ENCODE results near the gene GDA. TPM values are rescaled to one million over a fixed set of nuclear protein-coding genes. Genes with fewer than 3 reads are reported as not detected.

GDA gene
- total RNA-seq, 2 donors from 2014 or later = not detected

DNA sequence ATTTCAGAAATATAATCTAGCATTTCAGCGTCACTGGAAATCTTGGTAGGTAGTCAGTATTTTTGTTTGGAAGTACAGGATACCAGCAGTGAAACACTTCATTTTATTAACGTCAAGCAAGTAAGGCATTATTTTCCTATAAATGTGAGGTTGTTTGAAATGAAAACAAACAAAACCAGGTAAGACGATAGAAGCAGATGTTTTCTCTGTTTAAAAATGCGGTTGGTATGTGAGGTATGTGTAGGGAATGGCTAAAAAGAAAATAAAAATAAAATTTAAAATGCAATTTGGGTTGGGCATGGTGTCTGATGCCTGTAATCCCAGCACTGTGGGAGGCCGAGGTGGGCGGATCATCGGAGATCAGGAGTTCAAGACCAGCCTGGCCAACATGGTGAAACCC lies 16.1 kb downstream of the GDA start:
- H3K27me3 Mint-ChIP-seq = peaks cover 9% of the 10 kb centered on the region
- ATAC-seq (replicated peaks) = no peak
- no peak overlapping the region for H3K27ac Mint-ChIP-seq
- H3K9me3 Mint-ChIP-seq = no peaks in the 10 kb centered on the region
- H3K4me3 Mint-ChIP-seq = no peak overlapping the region
- H3K36me3 Mint-ChIP-seq (ENCODE audit: low read depth) = no peaks in the 10 kb centered on the region
- H3K4me1 Mint-ChIP-seq = no peaks in the 10 kb centered on the region

DNA sequence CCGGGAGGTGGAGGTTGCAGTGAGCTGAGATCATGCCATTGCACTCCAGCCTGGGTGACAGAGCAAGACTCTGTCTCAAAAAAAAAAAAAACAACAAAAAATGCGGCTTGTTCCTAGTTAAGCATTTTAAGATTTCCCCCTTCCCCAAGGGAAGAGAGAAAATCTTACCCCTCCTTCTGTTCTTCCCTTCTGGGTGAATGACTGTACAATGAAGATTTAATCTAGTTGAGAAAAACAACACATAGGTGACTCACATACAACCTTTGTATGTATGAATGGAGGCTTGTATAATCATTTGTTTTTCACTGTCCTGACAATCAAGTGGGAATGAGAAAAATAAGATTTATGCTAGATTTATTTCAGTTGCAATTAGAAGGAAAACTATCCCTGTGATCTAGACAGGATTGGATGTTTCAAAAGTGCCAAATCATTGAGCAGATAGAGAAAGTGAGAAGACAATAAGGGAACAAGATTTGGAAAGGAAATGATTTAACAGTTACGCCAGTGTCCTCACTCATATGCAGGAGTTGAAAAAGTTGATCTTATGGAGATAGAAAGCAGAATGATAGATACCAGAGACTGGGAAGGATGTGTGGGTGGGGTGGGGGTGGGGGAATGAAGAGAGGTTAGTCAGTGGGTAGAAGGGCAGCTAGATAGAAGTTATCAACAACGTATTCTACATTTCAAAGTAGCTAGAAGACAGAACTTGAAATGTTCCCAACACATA lies 16.7 kb downstream of the GDA start:
- Mint-ChIP-seq H3K4me3 (no peak overlapping the region), H3K27me3 (peaks cover 9% of the 10 kb centered on the region), H3K9me3 (no peaks in the 10 kb centered on the region), H3K4me1 (no peaks in the 10 kb centered on the region), H3K36me3 (ENCODE audit: low read depth) (no peaks in the 10 kb centered on the region), H3K27ac (no peak overlapping the region)
- no peak for ATAC-seq (replicated peaks)

DNA sequence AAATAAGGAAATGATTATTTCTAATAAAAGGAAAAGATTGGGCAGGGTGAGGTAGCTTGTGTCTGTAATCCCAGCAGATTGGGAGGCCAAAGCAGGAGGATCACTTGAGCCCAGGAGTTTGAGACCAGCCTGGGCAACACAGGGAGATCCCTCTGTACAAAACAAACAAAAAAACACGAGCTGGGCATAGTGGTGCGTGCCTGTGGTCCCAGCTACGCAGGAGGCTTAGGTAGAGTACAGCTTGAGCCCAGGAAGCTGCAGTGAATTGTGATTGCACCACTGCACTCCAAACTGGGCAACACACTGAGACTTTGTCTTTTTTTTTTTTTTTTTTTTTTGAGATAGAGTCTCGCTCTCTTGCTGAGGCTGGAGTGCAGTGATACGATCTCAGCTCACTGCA lies 18.8 kb downstream of the GDA start:
- no peak overlapping the region for H3K4me3 Mint-ChIP-seq
- H3K4me1 Mint-ChIP-seq = no peaks in the 10 kb centered on the region
- no peak for ATAC-seq (replicated peaks)
- peaks cover 6% of the 10 kb centered on the region for H3K27me3 Mint-ChIP-seq
- H3K9me3 Mint-ChIP-seq = no peaks in the 10 kb centered on the region
- no peak overlapping the region for H3K27ac Mint-ChIP-seq
- no peaks in the 10 kb centered on the region for H3K36me3 Mint-ChIP-seq (ENCODE audit: low read depth)

DNA sequence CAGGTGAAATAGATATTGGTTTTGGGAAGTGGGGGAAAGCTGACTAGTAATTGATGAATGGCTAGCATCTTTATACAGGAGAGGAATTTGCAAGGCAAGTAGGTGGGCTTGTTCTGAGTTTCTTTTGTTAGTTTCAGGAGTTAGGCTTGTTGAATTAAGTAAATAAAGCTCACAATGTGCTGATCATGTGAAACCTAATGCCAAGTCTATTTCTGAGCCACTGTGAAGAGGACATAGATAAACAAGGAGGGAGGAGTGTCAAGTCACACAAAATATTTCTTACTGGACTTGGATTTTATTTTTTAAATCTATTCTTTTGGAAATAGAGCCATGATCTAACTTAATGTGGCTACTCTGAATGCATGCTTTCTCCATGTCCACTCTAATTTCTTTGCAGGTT lies 19.9 kb downstream of the GDA start:
- Mint-ChIP-seq H3K9me3 (no peaks in the 10 kb centered on the region), H3K4me1 (no peaks in the 10 kb centered on the region), H3K36me3 (ENCODE audit: low read depth) (no peaks in the 10 kb centered on the region), H3K4me3 (no peak overlapping the region), H3K27ac (no peak overlapping the region), H3K27me3 (peaks cover 4% of the 10 kb centered on the region)
- no peak for ATAC-seq (replicated peaks)

GRCh38 chr9:72173080-72173479 lies 23.8 kb downstream of the GDA start:
- Mint-ChIP-seq H3K36me3 (ENCODE audit: low read depth) (no peaks in the 10 kb centered on the region), H3K4me3 (no peak overlapping the region), H3K27ac (no peak overlapping the region), H3K9me3 (no peaks in the 10 kb centered on the region), H3K4me1 (no peaks in the 10 kb centered on the region), H3K27me3 (peaks cover 3% of the 10 kb centered on the region)
- ATAC-seq (replicated peaks) = no peak

DNA sequence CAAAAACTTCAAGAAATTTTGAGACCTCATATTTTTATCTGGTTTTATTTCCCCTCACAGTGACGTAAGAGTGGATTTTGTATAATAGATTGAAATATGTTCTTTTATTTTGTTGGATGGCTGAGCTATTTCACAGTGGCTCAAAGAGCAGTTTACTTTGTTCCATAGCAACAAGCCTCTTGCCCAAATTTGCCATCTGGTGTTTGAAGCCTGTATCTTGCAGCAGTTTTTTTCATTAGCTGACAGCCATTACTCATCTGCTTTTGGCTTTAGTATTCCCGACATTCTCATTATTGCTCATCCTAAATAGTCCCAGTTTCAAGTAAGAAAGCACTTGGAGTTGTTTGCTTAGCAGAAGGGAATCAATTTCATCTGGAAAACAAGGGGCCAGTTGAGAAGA lies 36.3 kb downstream of the GDA start:
- Mint-ChIP-seq H3K36me3 (ENCODE audit: low read depth) (no peaks in the 10 kb centered on the region), H3K27ac (no peak overlapping the region), H3K27me3 (peaks cover 17% of the 10 kb centered on the region), H3K4me1 (no peaks in the 10 kb centered on the region), H3K9me3 (peaks cover 4% of the 10 kb centered on the region), H3K4me3 (no peak overlapping the region)
- no peak for ATAC-seq (replicated peaks)

DNA sequence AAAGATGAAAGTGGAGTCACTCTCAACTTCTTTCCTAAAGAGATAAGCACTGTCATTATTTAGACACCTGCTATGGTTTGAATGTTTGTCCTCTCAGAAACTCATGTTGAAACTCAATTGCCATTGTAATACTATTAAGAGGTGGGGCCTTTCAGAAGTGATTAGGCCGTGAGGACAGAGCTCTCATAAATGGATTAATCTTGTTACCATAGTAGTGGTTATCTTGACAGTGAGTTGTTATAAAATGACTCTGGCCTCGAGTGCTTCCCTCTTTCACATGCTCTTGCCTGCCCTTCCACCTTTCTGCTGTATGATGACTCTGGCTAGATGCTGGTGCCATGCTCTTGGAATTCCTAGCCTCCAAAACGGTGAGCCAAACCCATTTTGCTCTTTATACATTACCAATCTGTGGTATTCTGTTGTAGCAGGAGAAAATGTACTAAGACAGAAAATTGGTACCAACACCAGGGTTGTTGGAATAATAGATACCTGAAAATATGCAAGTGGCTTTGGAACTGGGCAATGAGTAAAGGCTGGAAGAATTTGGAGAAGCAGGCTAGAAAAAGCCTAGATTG lies 38.0 kb downstream of the GDA start:
- no peak for ATAC-seq (replicated peaks)
- Mint-ChIP-seq H3K9me3 (peaks cover 4% of the 10 kb centered on the region), H3K27ac (no peak overlapping the region), H3K4me3 (no peak overlapping the region), H3K27me3 (peaks cover 24% of the 10 kb centered on the region), H3K36me3 (ENCODE audit: low read depth) (no peaks in the 10 kb centered on the region), H3K4me1 (no peaks in the 10 kb centered on the region)

DNA sequence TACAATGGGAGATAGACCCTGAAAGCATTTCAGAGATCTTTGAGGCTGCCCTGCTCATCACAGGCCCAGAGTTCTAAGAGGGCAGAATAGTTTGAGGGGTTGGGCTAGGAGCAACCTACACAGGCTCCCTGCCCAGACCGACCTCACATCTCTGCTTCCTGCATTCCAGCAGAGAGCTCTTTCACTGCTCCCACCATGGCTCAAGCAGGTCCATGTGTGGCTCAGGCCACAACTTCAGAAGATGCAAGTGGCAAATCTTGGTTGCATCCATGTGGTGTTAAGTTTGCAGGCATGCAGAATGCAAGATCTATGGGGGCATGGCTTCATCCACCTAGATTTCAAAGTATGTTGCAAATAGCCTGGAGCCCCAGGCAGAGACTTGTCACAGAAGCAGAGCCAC lies 39.0 kb downstream of the GDA start:
- H3K9me3 Mint-ChIP-seq = no peaks in the 10 kb centered on the region
- H3K27me3 Mint-ChIP-seq = peaks cover 23% of the 10 kb centered on the region
- no peak overlapping the region for H3K4me3 Mint-ChIP-seq
- H3K27ac Mint-ChIP-seq = no peak overlapping the region
- no peaks in the 10 kb centered on the region for H3K36me3 Mint-ChIP-seq (ENCODE audit: low read depth)
- H3K4me1 Mint-ChIP-seq = no peaks in the 10 kb centered on the region
- ATAC-seq (replicated peaks) = no peak

DNA sequence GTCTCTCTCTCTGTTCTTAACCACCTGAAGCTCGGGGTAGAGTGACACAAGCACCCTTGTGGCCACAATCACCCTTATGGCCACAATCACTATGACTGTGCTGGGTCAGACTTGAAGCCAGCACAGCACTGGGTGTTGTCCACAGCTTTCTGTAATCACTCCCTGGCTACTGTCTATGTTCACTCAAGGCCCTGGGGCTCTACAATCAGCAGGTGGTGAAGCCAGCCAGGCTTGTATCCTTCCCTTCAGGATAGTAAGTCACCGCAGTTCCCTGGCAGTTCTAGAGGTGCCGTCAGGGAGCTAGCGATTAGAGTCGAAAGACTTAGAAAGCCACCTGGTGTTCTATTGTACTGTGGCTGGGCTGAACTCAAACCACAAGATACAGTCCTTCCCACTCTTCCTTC lies 44.2 kb downstream of the GDA start:
- no peaks in the 10 kb centered on the region for H3K36me3 Mint-ChIP-seq (ENCODE audit: low read depth)
- H3K27me3 Mint-ChIP-seq = peaks cover 28% of the 10 kb centered on the region
- no peak overlapping the region for H3K4me3 Mint-ChIP-seq
- no peak for ATAC-seq (replicated peaks)
- H3K9me3 Mint-ChIP-seq = no peaks in the 10 kb centered on the region
- no peaks in the 10 kb centered on the region for H3K4me1 Mint-ChIP-seq
- no peak overlapping the region for H3K27ac Mint-ChIP-seq

GRCh38 chr9:72199238-72199637 lies 50.0 kb downstream of the GDA start:
- H3K4me1 Mint-ChIP-seq = no peaks in the 10 kb centered on the region
- H3K27me3 Mint-ChIP-seq = peaks cover 22% of the 10 kb centered on the region
- no peaks in the 10 kb centered on the region for H3K9me3 Mint-ChIP-seq
- no peak overlapping the region for H3K27ac Mint-ChIP-seq
- no peaks in the 10 kb centered on the region for H3K36me3 Mint-ChIP-seq (ENCODE audit: low read depth)
- no peak for ATAC-seq (replicated peaks)
- no peak overlapping the region for H3K4me3 Mint-ChIP-seq

DNA sequence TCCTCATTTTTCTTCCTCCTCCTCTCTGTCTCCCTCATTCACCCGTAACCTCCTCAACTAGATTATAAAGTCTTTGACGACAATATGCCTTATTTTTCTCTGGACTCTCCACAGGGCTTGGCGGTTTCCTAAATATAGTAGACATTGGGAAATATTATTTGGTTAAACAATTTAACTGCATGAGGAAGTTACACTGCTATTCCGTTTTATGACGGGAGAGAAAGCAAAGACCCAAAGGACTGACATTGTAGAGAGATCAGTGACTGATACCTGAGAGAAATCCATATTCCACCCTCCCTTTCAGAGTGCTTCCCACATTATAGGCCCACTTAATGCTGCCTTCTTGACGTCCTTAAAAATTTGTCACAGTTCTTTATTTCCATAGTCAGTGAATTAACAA lies 51.2 kb downstream of the GDA start:
- Mint-ChIP-seq H3K27ac (no peak overlapping the region), H3K4me1 (no peaks in the 10 kb centered on the region), H3K9me3 (no peaks in the 10 kb centered on the region), H3K36me3 (ENCODE audit: low read depth) (no peaks in the 10 kb centered on the region), H3K4me3 (no peak overlapping the region), H3K27me3 (peaks cover 17% of the 10 kb centered on the region)
- no peak for ATAC-seq (replicated peaks)

GRCh38 chr9:72202009-72202408 lies 52.8 kb downstream of the GDA start:
- no peaks in the 10 kb centered on the region for H3K4me1 Mint-ChIP-seq
- ATAC-seq (replicated peaks) = no peak

DNA sequence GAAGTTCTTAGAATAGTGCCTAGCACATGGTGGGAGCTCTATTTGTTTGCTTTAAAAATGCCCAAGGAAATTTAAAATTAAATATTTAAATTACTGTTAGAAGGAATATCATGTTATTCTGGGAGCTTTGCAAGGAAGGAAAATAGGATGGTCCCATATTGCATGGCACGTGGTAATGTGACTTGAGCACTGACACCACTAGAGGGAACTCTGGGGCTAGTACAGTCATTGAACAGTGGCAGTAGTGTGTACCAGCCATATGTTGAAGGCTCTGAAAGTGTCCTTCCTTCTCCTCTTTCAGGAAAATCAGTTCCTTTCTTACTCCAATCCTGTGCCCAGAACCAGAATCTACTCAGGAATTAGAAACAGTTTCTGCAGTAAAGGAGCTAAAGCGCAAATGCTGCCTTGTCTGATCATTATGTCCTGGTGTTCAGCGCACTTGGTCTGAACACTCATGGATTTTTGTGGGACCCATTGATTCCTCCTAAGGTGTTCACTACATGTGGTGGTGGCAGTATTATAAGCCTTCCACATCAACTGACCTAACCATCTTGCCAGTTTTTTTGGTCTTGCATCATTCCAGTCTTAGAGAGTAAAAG lies 54.1 kb downstream of the GDA start:
- Mint-ChIP-seq H3K4me1 (no peaks in the 10 kb centered on the region), H3K36me3 (ENCODE audit: low read depth) (no peaks in the 10 kb centered on the region), H3K27me3 (peaks cover 12% of the 10 kb centered on the region), H3K4me3 (no peak overlapping the region), H3K9me3 (no peaks in the 10 kb centered on the region), H3K27ac (no peak overlapping the region)
- no peak for ATAC-seq (replicated peaks)

More at GRCh38 chr9:72202009-72202408, 52.8 kb downstream of the GDA start:
- Mint-ChIP-seq H3K27ac (no peak overlapping the region), H3K4me3 (no peak overlapping the region), H3K36me3 (ENCODE audit: low read depth) (no peaks in the 10 kb centered on the region), H3K27me3 (peaks cover 14% of the 10 kb centered on the region), H3K9me3 (no peaks in the 10 kb centered on the region)

- no peaks in the 10 kb centered on the region for H3K36me3 Mint-ChIP-seq (ENCODE audit: low read depth)
These were observed 54.8 kb downstream of the GDA start for GRCh38 chr9:72204062-72204461.

DNA sequence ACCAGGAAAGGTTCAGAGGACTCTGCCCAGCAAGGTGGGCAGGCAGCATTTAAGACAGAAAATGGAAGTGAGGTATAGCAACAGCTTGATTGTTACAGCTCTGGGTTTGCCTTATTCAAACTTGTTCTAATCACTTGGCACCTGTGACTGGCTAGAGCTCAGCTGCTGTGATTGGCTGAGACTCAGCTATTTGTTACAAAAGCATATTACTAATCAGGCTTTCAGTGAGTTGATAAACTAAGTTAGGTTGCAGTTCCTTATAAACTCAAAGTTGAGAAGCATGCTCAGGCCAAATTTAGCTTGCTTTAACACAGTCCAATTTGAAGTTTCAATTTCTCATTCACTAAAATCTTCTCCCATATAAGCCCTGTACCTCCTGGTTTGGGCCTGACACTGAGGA lies 56.3 kb downstream of the GDA start:
- H3K36me3 Mint-ChIP-seq (ENCODE audit: low read depth) = no peaks in the 10 kb centered on the region
- H3K27ac Mint-ChIP-seq = no peak overlapping the region
- no peaks in the 10 kb centered on the region for H3K4me1 Mint-ChIP-seq
- no peak for ATAC-seq (replicated peaks)
- H3K9me3 Mint-ChIP-seq = no peaks in the 10 kb centered on the region
- H3K4me3 Mint-ChIP-seq = no peak overlapping the region
- H3K27me3 Mint-ChIP-seq = peaks cover 18% of the 10 kb centered on the region

More at GRCh38 chr9:72204062-72204461, 54.8 kb downstream of the GDA start:
- Mint-ChIP-seq H3K9me3 (no peaks in the 10 kb centered on the region), H3K4me1 (no peaks in the 10 kb centered on the region), H3K27me3 (peaks cover 14% of the 10 kb centered on the region), H3K4me3 (no peak overlapping the region), H3K27ac (no peak overlapping the region)
- ATAC-seq (replicated peaks) = no peak

Data from activated T-helper 17 cell treated with anti-CD3 and anti-CD28 coated beads, Interleukin-2, amount 50 U/mL, for 72 hours (primary cell).